NCI-H2196 (cell line): Measurements from ENCODE around the gene ASF1B.

Source experiments
- DNase-seq: peaks from one replicate; lab custom pipeline; 2025; ENCODE audit not compliant: unreplicated experiment; lab: John Stamatoyannopoulos, UW

ASF1B gene

GRCh38 chr19:14138576-14139265, 2.3 kb upstream of the ASF1B start:
- no peak for DNase-seq

GRCh38 chr19:14135985-14136508, 342 bp downstream of the ASF1B start:
- DNase-seq, result no peak

GRCh38 chr19:14135355-14135754, 1.0 kb downstream of the ASF1B start:
- DNase-seq, result no peak

GRCh38 chr19:14127929-14128509, 8.4 kb downstream of the ASF1B start:
- DNase-seq, result no peak

GRCh38 chr19:14127176-14127575, 9.2 kb downstream of the ASF1B start:
- DNase-seq, result no peak

GRCh38 chr19:14122924-14123323, 13.5 kb downstream of the ASF1B start:
- DNase-seq, result no peak

GRCh38 chr19:14120497-14120780, 15.9 kb downstream of the ASF1B start:
- DNase-seq, result no peak

GRCh38 chr19:14119644-14120496, 16.5 kb downstream of the ASF1B start:
- no peak for DNase-seq

GRCh38 chr19:14119146-14119545, 17.2 kb downstream of the ASF1B start:
- no peak for DNase-seq

- DNase-seq, result peak; percentile 78
Measured at GRCh38 chr19:14118165-14119051, 18.0 kb downstream of the ASF1B start.

- DNase-seq, result peak; percentile 98
Measured at GRCh38 chr19:14117668-14118164, 18.7 kb downstream of the ASF1B start, which contains the start of gene PRKACA. Gene PRKACA, minus strand, starts transcription at chr19:14117762. Its CDS starts 215 bp downstream, at chr19:14117547.

GRCh38 chr19:14116918-14117578, 19.3 kb downstream of the ASF1B start:
- no peak for DNase-seq

GRCh38 chr19:14116525-14116917, 19.9 kb downstream of the ASF1B start:
- no peak for DNase-seq

GRCh38 chr19:14115756-14116155, 20.6 kb downstream of the ASF1B start:
- no peak for DNase-seq

- no peak for DNase-seq
Measured at GRCh38 chr19:14114854-14115253, 21.5 kb downstream of the ASF1B start.

- no peak for DNase-seq
Measured at GRCh38 chr19:14114439-14114838, 21.9 kb downstream of the ASF1B start.

GRCh38 chr19:14113762-14114414, 22.5 kb downstream of the ASF1B start:
- no peak for DNase-seq

- no peak for DNase-seq
Measured at GRCh38 chr19:14112809-14113385, 23.5 kb downstream of the ASF1B start.
